HG03060 (cell line): Measurements from ENCODE around the gene ZNF561.
"Not testable (repeated sequence)": the region's sequence is repeated elsewhere in the genome, so short reads cannot be mapped to it uniquely, and the experiment has no call there.

Experiments used
- ATAC-seq: cut with Tn5 transposase; IDR thresholded peaks from one replicate; pipeline ENCODE4 v1.9.1; 2021; ENCODE audit warnings: low read depth, moderate number of reproducible peaks; ENCODE audit not compliant: unreplicated experiment

Gene ZNF561

GRCh38 chr19:9621156-9622037 is at the start of gene ZNF561:
TSS of gene ZNF561 (minus strand) at chr19:9621232. CDS start at chr19:9619456, 1,776 bp downstream.
- no peak for ATAC-seq

GRCh38 chr19:9668544-9668943 is 47.5 kb upstream of the ZNF561 start:
- ATAC-seq: no peak

- ATAC-seq: no peak
Measured at GRCh38 chr19:9667898-9668297, 46.9 kb upstream of the ZNF561 start.

GRCh38 chr19:9658769-9659168 is 37.7 kb upstream of the ZNF561 start:
- ATAC-seq: no peak

GRCh38 chr19:9653066-9653555 is 32.1 kb upstream of the ZNF561 start:
- not testable (repeated sequence) for ATAC-seq

GRCh38 chr19:9651464-9651863 is 30.4 kb upstream of the ZNF561 start:
- ATAC-seq: not testable (repeated sequence)

GRCh38 chr19:9650345-9650744 is 29.3 kb upstream of the ZNF561 start:
- no peak for ATAC-seq

GRCh38 chr19:9645472-9645871 is 24.4 kb upstream of the ZNF561 start:
- ATAC-seq: no peak

GRCh38 chr19:9644472-9644871 is 23.4 kb upstream of the ZNF561 start:
- no peak for ATAC-seq

GRCh38 chr19:9641810-9642209 is 20.8 kb upstream of the ZNF561 start:
- no peak for ATAC-seq

GRCh38 chr19:9640956-9641355 is 19.9 kb upstream of the ZNF561 start:
- ATAC-seq: no peak

- no peak for ATAC-seq
Measured at GRCh38 chr19:9636018-9636417, 15.0 kb upstream of the ZNF561 start.

- no peak for ATAC-seq
Measured at GRCh38 chr19:9627856-9628255, 6.8 kb upstream of the ZNF561 start.

- ATAC-seq: no peak
Measured at GRCh38 chr19:9622531-9622930, 1.5 kb upstream of the ZNF561 start.

- no peak for ATAC-seq
Measured at GRCh38 chr19:9620842-9621155, 233 bp downstream of the ZNF561 start.

GRCh38 chr19:9615844-9616243 is 5.2 kb downstream of the ZNF561 start:
- ATAC-seq: no peak

- no peak for ATAC-seq
Measured at GRCh38 chr19:9610484-9611113, 10.4 kb downstream of the ZNF561 start.

GRCh38 chr19:9608912-9609311 is 12.1 kb downstream of the ZNF561 start:
- no peak for ATAC-seq

GRCh38 chr19:9597027-9597426 is 24.0 kb downstream of the ZNF561 start:
- ATAC-seq: no peak

- ATAC-seq: no peak
Measured at GRCh38 chr19:9586764-9587163, 34.3 kb downstream of the ZNF561 start.

GRCh38 chr19:9584073-9584833 is 36.8 kb downstream of the ZNF561 start, which contains the start of gene ZNF121:
TSS of gene ZNF121 (minus strand) at chr19:9584504. CDS start at chr19:9568097, 16,407 bp downstream.
- ATAC-seq: no peak
